NT2/D1 (cell line): Measurements from ENCODE around the gene ZDHHC19.

Experiments
- DNase-seq: peaks from one replicate; pipeline ENCODE4 v3.0.0-alpha.2; 2011; ENCODE audit warnings: low read depth, low spot score
- H3K27me3 ChIP-seq: 2 replicates; pipeline ENCODE4 v1.6.0; 2011; ENCODE audit warnings: mild to moderate bottlenecking; ENCODE audit not compliant: insufficient read length, insufficient read depth
- H3K36me3 ChIP-seq: 2 replicates; pipeline ENCODE4 v1.6.1; 2011; ENCODE audit warnings: mild to moderate bottlenecking, low read length, mixed read lengths; ENCODE audit not compliant: insufficient read depth, insufficient read length
- H3K4me1 ChIP-seq: 2 replicates; pipeline ENCODE4 v1.5.1; 2011; ENCODE audit not compliant: insufficient read depth, insufficient read length
- H3K4me3 ChIP-seq: 2 replicates; pipeline ENCODE4 v1.5.1; 2011; ENCODE audit warnings: low read depth; ENCODE audit not compliant: insufficient read length
- H3K9ac ChIP-seq: 2 replicates; pipeline ENCODE4 v1.6.0; 2011; ENCODE audit warnings: low read depth; ENCODE audit not compliant: insufficient read length
- H3K9me3 ChIP-seq: 2 replicates; pipeline ENCODE4 v1.5.1; 2011; ENCODE audit warnings: mild to moderate bottlenecking, low read length; ENCODE audit not compliant: insufficient read depth
- SUZ12 ChIP-seq: IDR thresholded peaks from 2 replicates; pipeline ENCODE4 v1.6.1; 2011; ENCODE audit not compliant: insufficient read length, insufficient read depth; ENCODE audit errors: extremely low read depth
- YY1 ChIP-seq: IDR thresholded peaks from 2 replicates; pipeline ENCODE4 v1.6.1; 2011; ENCODE audit not compliant: insufficient read length, insufficient read depth
- ZNF274 ChIP-seq: IDR thresholded peaks from 2 replicates; pipeline ENCODE4 v1.6.1; 2011; ENCODE audit warnings: mild to moderate bottlenecking, low read depth, low read length

The ZDHHC19 gene

GRCh38 chr3:196162679-196163078, 48.5 kb downstream of the ZDHHC19 start:
- Histone ChIP-seq H3K36me3 (no peaks in the 10 kb centered on the region), H3K4me1 (peaks cover 10% of the 10 kb centered on the region), H3K9me3 (no peaks in the 10 kb centered on the region), H3K4me3 (no peak overlapping the region), H3K9ac (peak overlapping the region; percentile 43), H3K27me3 (no peaks in the 10 kb centered on the region)
- TF ChIP-seq SUZ12 (no peak), ZNF274 (no peak), YY1 (no peak)
- no peak for DNase-seq

DNA sequence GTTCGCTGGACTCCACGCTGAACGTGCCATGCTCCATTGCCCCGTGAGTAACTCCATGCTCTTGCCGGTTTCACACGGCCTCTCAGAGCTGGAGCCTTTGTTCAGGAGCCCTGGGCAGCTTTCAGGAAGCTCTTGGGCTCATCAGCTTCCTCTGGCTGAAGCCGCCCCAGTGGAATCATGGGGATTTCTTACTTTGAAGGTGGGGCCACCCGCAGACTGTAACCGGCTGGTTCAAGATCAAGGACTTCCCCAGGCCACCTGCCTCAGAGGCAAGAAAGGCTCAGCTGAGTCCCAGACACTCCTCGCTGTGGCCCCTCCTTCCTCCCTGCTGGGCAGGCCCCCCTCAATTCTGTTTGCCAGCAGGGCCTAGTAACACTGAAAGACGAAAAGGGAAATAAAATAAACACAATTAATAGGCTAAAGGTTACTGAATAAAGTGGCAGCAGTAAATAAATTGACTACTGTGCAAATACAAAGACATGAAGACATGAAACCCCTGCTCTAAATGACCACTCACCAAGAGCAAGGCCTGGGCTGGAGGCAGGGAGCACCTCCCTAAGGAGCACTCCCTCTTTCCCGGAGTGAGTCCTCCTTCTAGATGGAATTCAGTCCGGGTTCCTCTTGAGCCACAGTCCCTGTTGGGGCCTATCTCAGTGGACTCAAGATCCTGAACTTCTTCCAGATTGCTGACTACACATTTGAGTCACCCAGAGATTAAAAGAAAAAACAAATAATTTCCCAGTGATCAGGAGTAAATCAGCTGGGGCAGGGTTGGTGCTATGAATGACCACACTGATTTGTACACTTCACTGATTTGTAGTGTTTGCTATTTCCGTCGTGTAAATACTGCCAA, 51.0 kb downstream of the ZDHHC19 start:
- no peak for TF ChIP-seq SUZ12
- TF ChIP-seq YY1: no peak
- no peak for TF ChIP-seq ZNF274
- DNase-seq: no peak
- Histone ChIP-seq H3K27me3 (no peaks in the 10 kb centered on the region), H3K36me3 (no peaks in the 10 kb centered on the region), H3K4me3 (no peak overlapping the region), H3K9ac (no peak overlapping the region), H3K4me1 (peaks cover 10% of the 10 kb centered on the region), H3K9me3 (no peaks in the 10 kb centered on the region)

GRCh38 chr3:196159526-196159925, 51.7 kb downstream of the ZDHHC19 start:
- no peak for TF ChIP-seq ZNF274
- no peak for TF ChIP-seq YY1
- no peak for TF ChIP-seq SUZ12
- Histone ChIP-seq H3K36me3 (no peaks in the 10 kb centered on the region), H3K4me3 (no peak overlapping the region), H3K27me3 (no peaks in the 10 kb centered on the region), H3K4me1 (peaks cover 8% of the 10 kb centered on the region), H3K9ac (no peak overlapping the region), H3K9me3 (no peaks in the 10 kb centered on the region)
- DNase-seq: no peak

GRCh38 chr3:196156160-196156559, 55.0 kb downstream of the ZDHHC19 start:
- DNase-seq: no peak
- H3K4me3 ChIP-seq: no peak overlapping the region
- H3K9ac ChIP-seq: no peak overlapping the region
- no peaks in the 10 kb centered on the region for H3K36me3 ChIP-seq
- no peaks in the 10 kb centered on the region for H3K9me3 ChIP-seq
- no peaks in the 10 kb centered on the region for H3K4me1 ChIP-seq
- no peak for TF ChIP-seq SUZ12
- no peak for TF ChIP-seq ZNF274
- TF ChIP-seq YY1: no peak
- no peaks in the 10 kb centered on the region for H3K27me3 ChIP-seq

DNA sequence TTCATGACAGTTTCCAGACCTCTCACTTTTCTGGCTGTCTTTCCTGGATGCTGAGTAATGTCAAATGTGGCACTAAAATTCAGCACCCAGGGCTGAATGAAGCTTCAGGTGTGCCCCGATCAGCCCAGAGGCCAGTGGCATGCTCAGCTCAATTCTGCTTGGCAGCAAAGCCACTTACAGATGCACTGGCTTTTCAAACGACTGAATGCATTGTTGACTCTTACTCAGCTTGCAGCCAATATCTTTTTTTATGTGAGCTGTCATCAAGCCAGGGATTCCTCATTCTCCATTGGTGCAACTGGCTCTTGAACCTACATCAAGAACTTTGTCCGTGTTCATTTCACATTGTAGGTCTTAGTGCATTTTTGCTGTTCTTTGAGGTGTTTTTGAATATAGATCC, 60.7 kb downstream of the ZDHHC19 start:
- no peak overlapping the region for H3K9ac ChIP-seq
- no peaks in the 10 kb centered on the region for H3K36me3 ChIP-seq
- no peak for TF ChIP-seq ZNF274
- no peak for TF ChIP-seq YY1
- TF ChIP-seq SUZ12: no peak
- H3K9me3 ChIP-seq: 0 out of 2 replicates have a peak, but pooled peaks cover 9% of the 10 kb centered on the region
- DNase-seq: no peak
- no peaks in the 10 kb centered on the region for H3K27me3 ChIP-seq
- no peak overlapping the region for H3K4me3 ChIP-seq
- H3K4me1 ChIP-seq: peaks cover 3% of the 10 kb centered on the region

DNA sequence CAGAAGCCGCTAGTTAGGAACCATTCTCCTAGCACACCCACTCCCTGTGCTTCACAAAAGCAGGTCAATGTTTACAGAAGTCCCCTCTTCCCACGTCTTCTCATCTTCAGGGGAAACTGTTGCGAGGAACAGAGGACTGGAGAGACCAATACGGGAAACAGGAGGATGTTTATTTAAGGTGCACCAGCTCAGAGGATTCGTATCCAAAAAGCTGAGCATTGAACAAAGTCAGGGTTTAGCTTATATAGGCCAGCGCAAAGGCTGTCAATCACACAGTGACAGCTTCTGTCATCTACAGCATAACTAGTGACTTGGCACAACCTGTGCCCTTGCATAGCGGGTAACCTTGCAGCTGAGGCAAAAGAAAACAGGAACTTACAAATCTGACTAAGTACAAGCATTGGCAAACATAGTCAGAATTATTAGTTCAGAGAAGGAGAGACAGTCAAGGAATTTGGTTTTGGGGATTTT, 61.3 kb downstream of the ZDHHC19 start:
- Histone ChIP-seq H3K27me3 (no peaks in the 10 kb centered on the region), H3K9me3 (0 out of 2 replicates have a peak, but pooled peaks cover 9% of the 10 kb centered on the region), H3K4me3 (no peak overlapping the region), H3K4me1 (peaks cover 3% of the 10 kb centered on the region), H3K9ac (no peak overlapping the region), H3K36me3 (no peaks in the 10 kb centered on the region)
- no peak for DNase-seq
- TF ChIP-seq ZNF274 (no peak), YY1 (no peak), SUZ12 (no peak)

- no peak for DNase-seq
- no peak for TF ChIP-seq YY1
- TF ChIP-seq SUZ12: no peak
- no peak for TF ChIP-seq ZNF274
Observed at GRCh38 chr3:196149375-196149774, 61.8 kb downstream of the ZDHHC19 start.

More at GRCh38 chr3:196149375-196149774, 61.8 kb downstream of the ZDHHC19 start:
- Histone ChIP-seq H3K4me3 (no peak overlapping the region), H3K4me1 (peaks cover 3% of the 10 kb centered on the region), H3K9ac (no peak overlapping the region), H3K36me3 (no peaks in the 10 kb centered on the region), H3K9me3 (0 out of 2 replicates have a peak, but pooled peaks cover 9% of the 10 kb centered on the region), H3K27me3 (no peaks in the 10 kb centered on the region)
